ENCODE results near the gene DPAGT1. TPM values are rescaled to one million over a fixed set of nuclear protein-coding genes. Genes with fewer than 3 reads are reported as not detected.

Gene DPAGT1
- total RNA-seq, 3 donors from 2014 or later, result 36.9 to 48.2 (median 39.5) TPM

DNA sequence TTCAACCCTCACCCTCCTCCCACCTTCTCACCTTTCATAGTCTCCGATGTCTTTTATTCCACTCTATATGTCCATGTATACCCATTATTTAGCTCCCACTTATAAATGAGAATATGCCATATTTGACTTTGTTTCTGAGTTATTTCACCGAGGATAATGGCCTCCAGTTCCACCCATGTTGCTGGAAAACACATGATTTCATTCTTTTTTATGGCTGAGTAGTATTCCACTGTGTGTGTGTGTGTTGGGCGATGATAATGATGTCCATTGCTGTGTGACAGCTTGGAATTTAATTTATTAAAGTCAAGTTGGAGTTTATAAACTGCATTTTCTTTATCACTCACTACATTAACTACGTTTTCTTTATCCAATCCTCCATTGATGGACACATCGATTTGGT is 16.6 kb upstream of the DPAGT1 start:
- intact Hi-C loops (cut with DNase I, micrococcal nuclease), result no loop called here
- no peak for DNase-seq
- TF ChIP-seq, protein P1, sequence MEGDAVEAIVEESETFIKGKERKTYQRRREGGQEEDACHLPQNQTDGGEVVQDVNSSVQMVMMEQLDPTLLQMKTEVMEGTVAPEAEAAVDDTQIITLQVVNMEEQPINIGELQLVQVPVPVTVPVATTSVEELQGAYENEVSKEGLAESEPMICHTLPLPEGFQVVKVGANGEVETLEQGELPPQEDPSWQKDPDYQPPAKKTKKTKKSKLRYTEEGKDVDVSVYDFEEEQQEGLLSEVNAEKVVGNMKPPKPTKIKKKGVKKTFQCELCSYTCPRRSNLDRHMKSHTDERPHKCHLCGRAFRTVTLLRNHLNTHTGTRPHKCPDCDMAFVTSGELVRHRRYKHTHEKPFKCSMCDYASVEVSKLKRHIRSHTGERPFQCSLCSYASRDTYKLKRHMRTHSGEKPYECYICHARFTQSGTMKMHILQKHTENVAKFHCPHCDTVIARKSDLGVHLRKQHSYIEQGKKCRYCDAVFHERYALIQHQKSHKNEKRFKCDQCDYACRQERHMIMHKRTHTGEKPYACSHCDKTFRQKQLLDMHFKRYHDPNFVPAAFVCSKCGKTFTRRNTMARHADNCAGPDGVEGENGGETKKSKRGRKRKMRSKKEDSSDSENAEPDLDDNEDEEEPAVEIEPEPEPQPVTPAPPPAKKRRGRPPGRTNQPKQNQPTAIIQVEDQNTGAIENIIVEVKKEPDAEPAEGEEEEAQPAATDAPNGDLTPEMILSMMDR (IDR thresholded peaks at IDR 0.05), result no peak
- Histone ChIP-seq H3K9me3 (no peaks in the 10 kb centered on the region), H3K4me3 (no peak overlapping the region), H3K36me3 (ENCODE audit: low read depth) (no peaks in the 10 kb centered on the region), H3K4me1 (ENCODE audit: low read depth) (peaks cover 9% of the 10 kb centered on the region)
- ATAC-seq, result no peak

DNA sequence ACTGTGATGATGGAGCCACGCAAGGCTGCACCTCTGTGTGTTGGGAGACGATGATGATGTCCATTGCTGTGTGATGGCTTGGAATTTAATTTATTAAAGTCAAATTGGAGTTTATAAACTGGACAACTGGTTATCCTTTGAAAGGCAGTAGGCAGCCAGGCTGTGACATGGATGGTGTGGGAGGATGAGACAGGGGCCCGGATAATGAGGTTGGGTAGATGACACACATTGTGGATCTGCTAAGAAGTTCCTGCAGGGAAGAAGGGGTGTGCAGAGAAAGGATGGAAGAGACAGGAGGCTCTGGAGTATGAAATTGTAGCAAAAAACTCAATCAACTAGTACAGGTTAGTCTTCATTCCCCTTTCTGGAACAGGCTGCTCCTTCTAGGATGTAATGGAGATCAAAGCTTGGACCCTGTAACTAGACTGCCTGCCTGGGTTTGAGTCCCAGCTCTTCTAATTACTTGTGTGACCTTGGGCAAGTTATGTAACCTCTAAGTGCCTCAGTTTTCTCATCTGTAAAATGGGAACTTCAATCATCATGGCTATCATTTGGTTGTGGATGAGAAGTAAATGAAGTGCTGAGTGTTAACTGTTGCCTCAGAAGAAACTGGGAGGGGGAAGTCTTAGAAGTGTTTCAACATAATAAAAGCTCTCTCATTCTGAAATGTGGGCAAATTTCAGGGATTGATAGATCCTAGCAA is 15.5 kb upstream of the DPAGT1 start:
- intact Hi-C loops (cut with DNase I, micrococcal nuclease), result no loop called here
- H3K4me3 ChIP-seq, result no peak overlapping the region
- no peaks in the 10 kb centered on the region for H3K9me3 ChIP-seq
- H3K4me1 ChIP-seq (ENCODE audit: low read depth), result peaks cover 1% of the 10 kb centered on the region
- DNase-seq (no peak), ATAC-seq (no peak)
- no peaks in the 10 kb centered on the region for H3K36me3 ChIP-seq (ENCODE audit: low read depth)
- TF ChIP-seq, protein P1 (IDR thresholded peaks at IDR 0.05), result no peak

GRCh38 chr11:119116601-119117000 is 14.9 kb upstream of the DPAGT1 start:
- TF ChIP-seq, protein P1 (IDR thresholded peaks at IDR 0.05), result no peak
- Histone ChIP-seq H3K36me3 (ENCODE audit: low read depth) (no peaks in the 10 kb centered on the region), H3K9me3 (no peaks in the 10 kb centered on the region), H3K4me3 (no peak overlapping the region), H3K4me1 (ENCODE audit: low read depth) (no peaks in the 10 kb centered on the region)
- no peak for DNase-seq
- intact Hi-C loops (cut with DNase I, micrococcal nuclease), result no loop called here
- no peak for ATAC-seq

DNA sequence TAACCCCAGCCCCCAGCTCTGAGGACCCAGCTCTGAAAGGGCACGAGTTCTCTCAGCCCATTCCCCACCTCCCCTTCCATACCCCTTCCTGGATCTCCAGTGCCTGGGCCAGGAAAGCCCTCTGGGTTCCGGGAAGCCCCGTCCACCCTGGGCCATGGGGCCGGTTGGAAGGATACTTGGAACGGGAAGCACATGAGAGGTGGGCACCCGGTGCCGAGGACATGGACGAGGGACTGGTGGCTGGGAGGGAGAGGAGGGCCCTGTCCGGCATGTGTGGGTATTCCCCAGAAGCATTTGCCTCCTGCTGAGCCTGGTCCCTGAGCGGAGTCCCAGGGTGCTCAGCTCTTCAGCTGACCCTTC is 14.6 kb upstream of the DPAGT1 start:
- Histone ChIP-seq H3K9me3 (no peaks in the 10 kb centered on the region), H3K4me1 (ENCODE audit: low read depth) (no peaks in the 10 kb centered on the region), H3K4me3 (no peak overlapping the region), H3K36me3 (ENCODE audit: low read depth) (no peaks in the 10 kb centered on the region)
- intact Hi-C loops (cut with DNase I, micrococcal nuclease), result no loop called here
- DNase-seq, result peak in 1 of 3 donors; percentile 54
- TF ChIP-seq, protein P1 (IDR thresholded peaks at IDR 0.05), result no peak
- ATAC-seq, result no peak

DNA sequence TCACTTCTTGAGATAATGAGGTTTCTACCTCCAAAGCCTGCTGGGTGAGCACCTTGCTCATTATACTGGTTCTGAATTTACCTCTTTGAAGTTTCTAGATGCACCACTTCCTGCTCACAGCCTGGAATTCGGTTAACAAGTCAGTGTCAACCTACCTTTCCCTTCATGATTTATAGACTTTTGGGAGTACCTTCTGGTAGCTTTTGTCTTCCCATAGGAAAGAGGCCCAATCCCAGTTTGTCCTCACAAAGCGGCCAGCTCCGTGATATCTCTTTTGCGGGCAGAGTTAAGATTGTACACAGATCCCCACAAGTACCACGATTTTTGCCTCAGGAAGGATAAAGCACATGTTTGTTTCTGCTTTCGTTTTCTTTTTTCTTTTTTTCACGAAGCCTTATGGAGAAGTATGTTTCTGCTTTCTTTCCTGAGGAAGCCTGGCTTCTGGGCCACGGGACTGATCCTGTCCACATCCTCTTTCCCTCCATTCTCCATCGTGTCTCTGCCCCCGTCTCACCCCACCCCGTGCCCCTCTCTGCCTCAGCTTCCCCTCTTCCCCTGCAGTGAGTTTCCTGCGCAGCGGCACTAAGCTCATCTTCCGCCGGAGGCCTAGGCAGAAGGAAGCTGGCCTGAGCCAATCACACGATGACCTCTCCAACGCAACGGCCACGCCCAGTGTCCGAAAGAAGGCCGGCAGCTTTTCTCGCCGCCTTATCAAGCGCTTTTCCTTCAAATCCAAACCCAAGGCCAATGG is 14.0 kb upstream of the DPAGT1 start:
- H3K4me1 ChIP-seq (ENCODE audit: low read depth), result no peaks in the 10 kb centered on the region
- ATAC-seq (peak; percentile 28), DNase-seq (peak; percentile 31 to 58 (median 44))
- no peak overlapping the region for H3K4me3 ChIP-seq
- intact Hi-C loops (cut with DNase I, micrococcal nuclease), result no loop called here
- TF ChIP-seq, protein P1 (IDR thresholded peaks at IDR 0.05), result no peak
- no peaks in the 10 kb centered on the region for H3K36me3 ChIP-seq (ENCODE audit: low read depth)
- no peaks in the 10 kb centered on the region for H3K9me3 ChIP-seq
